ENCODE results near the gene GMIP.

GMIP gene

DNA sequence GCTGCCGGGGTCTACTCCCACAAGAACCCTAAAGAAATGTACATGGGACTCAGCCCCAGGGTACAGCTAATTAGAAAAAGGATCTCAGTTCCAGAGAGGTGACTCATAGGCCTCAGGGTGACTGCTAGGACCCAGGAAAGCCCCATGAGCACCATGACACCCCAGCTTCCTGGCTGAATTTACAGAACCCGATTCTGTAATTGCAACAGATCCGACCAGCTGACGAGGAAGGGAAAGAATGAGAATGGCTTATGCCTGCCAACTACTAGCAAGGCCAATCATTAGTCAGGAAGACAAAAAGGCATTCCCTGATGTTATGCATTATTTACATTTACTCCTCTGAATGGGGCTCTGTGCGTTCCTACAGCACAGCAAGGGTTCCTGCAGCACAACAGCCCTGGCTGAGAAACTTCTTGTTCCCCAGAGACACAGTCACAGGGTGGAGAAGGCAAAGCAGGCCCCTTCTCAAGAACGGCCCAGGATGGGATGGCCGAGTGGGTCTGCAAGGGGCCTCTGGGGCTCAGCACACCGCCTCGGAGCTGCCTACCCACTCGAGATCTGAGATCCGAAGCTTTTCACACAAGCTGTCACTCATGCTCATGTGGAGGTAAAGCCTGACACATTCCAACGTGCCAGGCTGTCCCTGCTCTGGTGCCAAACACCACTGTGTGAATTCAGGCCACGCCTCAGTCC is 52.2 kb downstream of the GMIP start:
- H3K4me3 ChIP-seq (ENCODE audit: low read length), result no peak overlapping the region
- TF ChIP-seq CTCF (conservative IDR thresholded peaks at IDR 0.05; ENCODE audit: low read depth, low read length), result no peak
- DNase-seq (ENCODE audit: low read depth), result peak; percentile 92

DNA sequence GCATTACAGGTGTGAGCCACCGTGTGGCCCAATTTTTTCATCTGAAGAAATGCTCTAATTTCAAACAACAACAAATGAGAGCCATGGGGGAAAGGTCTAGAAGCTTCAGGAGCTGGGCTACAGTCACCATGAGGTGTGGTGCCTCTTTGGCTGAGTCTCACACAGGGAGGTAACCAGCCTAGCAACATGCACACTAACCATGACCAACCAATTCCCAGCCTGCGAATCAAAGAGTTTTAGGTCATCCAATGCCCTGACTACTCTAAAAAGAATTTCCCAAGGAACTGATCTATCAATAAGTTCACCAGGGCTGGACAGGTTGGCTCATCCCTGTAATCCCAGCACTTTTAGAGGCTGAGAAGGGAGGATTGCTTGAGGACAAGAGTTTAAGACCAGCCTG is 54.9 kb downstream of the GMIP start:
- no peak for TF ChIP-seq CTCF (conservative IDR thresholded peaks at IDR 0.05; ENCODE audit: low read depth, low read length)
- no peak for DNase-seq (ENCODE audit: low read depth)
- no peak overlapping the region for H3K4me3 ChIP-seq (ENCODE audit: low read length)

GRCh38 chr19:19587771-19588170 is 55.7 kb downstream of the GMIP start:
- no peak for DNase-seq (ENCODE audit: low read depth)
- TF ChIP-seq CTCF (conservative IDR thresholded peaks at IDR 0.05; ENCODE audit: low read depth, low read length), result no peak
- H3K4me3 ChIP-seq (ENCODE audit: low read length), result no peak overlapping the region

- no peak for DNase-seq (ENCODE audit: low read depth)
- no peak for TF ChIP-seq CTCF (conservative IDR thresholded peaks at IDR 0.05; ENCODE audit: low read depth, low read length)
- no peak overlapping the region for H3K4me3 ChIP-seq (ENCODE audit: low read length)
These were observed 59.1 kb downstream of the GMIP start for GRCh38 chr19:19584356-19584755.

- H3K4me3 ChIP-seq (ENCODE audit: low read length), result no peak overlapping the region
- no peak for DNase-seq (ENCODE audit: low read depth)
- no peak for TF ChIP-seq CTCF (conservative IDR thresholded peaks at IDR 0.05; ENCODE audit: low read depth, low read length)
These were observed 61.0 kb downstream of the GMIP start for GRCh38 chr19:19582471-19582870.

GRCh38 chr19:19581391-19581790 is 62.1 kb downstream of the GMIP start:
- H3K4me3 ChIP-seq (ENCODE audit: low read length), result no peak overlapping the region
- no peak for DNase-seq (ENCODE audit: low read depth)
- TF ChIP-seq CTCF (conservative IDR thresholded peaks at IDR 0.05; ENCODE audit: low read depth, low read length), result no peak

DNA sequence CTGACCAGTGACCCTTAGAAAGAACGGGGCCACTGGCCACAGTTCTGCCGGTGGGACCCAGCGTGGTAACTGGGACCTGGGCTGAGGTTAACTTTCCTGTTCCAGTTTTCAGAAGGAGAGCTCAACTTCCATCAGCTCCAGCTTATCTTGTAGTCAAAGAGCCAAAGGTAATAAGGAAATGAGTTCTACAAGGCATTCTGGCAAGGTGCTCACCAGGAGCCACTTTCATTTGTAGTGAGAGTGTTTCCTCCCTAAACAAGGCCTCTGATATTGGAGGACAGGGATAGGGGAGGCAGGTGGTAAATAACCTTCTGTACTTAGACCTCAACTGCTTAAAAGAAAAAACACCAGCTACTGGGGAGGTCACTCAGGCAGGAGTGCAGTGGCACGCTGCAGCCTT is 63.0 kb downstream of the GMIP start:
- TF ChIP-seq CTCF (conservative IDR thresholded peaks at IDR 0.05; ENCODE audit: low read depth, low read length), result no peak
- no peak overlapping the region for H3K4me3 ChIP-seq (ENCODE audit: low read length)
- DNase-seq (ENCODE audit: low read depth), result no peak
